Coronary artery (tissue), 2 donors: ENCODE measurements around the gene SNX33.
A peak's percentile ranks its signal among the peaks of the same experiment; 100 is the strongest.

Experiments
- DNase-seq: peaks from one replicate; pipeline ENCODE4 v3.0.0-alpha.2; 2017; ENCODE audit warnings: low spot score
- H3K27ac ChIP-seq, 2 donors: fragments of 200-600 bp; sonication (generic); one replicate each; pipeline ENCODE4 v1.5.1; 2016 to 2019
- H3K4me3 ChIP-seq: fragments of 200-600 bp; sonication (generic); 2 replicates; pipeline ENCODE4 v1.5.1; 2016; ENCODE audit warnings: mild to moderate bottlenecking, moderate library complexity
- TF ChIP-seq, protein P1 (sequence below): fragments of 200-600 bp; sonication (generic); IDR thresholded peaks from one replicate; pipeline ENCODE4 v1.5.1; 2019; ENCODE audit warnings: antibody characterized with exemption

The SNX33 gene

GRCh38 chr15:75644376-75644775, 3.3 kb upstream of the SNX33 start:
- Histone ChIP-seq H3K4me3 (no peak overlapping the region), H3K27ac (no peak overlapping the region)
- DNase-seq, result no peak
- TF ChIP-seq, protein P1, sequence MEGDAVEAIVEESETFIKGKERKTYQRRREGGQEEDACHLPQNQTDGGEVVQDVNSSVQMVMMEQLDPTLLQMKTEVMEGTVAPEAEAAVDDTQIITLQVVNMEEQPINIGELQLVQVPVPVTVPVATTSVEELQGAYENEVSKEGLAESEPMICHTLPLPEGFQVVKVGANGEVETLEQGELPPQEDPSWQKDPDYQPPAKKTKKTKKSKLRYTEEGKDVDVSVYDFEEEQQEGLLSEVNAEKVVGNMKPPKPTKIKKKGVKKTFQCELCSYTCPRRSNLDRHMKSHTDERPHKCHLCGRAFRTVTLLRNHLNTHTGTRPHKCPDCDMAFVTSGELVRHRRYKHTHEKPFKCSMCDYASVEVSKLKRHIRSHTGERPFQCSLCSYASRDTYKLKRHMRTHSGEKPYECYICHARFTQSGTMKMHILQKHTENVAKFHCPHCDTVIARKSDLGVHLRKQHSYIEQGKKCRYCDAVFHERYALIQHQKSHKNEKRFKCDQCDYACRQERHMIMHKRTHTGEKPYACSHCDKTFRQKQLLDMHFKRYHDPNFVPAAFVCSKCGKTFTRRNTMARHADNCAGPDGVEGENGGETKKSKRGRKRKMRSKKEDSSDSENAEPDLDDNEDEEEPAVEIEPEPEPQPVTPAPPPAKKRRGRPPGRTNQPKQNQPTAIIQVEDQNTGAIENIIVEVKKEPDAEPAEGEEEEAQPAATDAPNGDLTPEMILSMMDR, result no peak

GRCh38 chr15:75646112-75646943, 1.4 kb upstream of the SNX33 start:
- no peak for DNase-seq
- Histone ChIP-seq H3K27ac (peak overlapping the region; percentile 94 to 99), H3K4me3 (peak overlapping the region; percentile 88)
- TF ChIP-seq, protein P1, result no peak

GRCh38 chr15:75646944-75647364, 758 bp upstream of the SNX33 start:
- no peak for DNase-seq
- TF ChIP-seq, protein P1, result no peak
- H3K4me3 ChIP-seq, result peak overlapping the region; percentile 88
- H3K27ac ChIP-seq, result peak overlapping the region; percentile 94 to 99

- TF ChIP-seq, protein P1, result no peak
- Histone ChIP-seq H3K4me3 (peak overlapping the region; percentile 88), H3K27ac (peak overlapping the region; percentile 94 to 99)
- DNase-seq, result no peak
Measured at GRCh38 chr15:75648156-75649000, 666 bp downstream of the SNX33 start.

- TF ChIP-seq, protein P1, result no peak
- no peak for DNase-seq
- peak overlapping the region; percentile 88 for H3K4me3 ChIP-seq
- peak overlapping the region; percentile 94 to 99 for H3K27ac ChIP-seq
Measured at GRCh38 chr15:75649045-75649761, 1.5 kb downstream of the SNX33 start.

DNA sequence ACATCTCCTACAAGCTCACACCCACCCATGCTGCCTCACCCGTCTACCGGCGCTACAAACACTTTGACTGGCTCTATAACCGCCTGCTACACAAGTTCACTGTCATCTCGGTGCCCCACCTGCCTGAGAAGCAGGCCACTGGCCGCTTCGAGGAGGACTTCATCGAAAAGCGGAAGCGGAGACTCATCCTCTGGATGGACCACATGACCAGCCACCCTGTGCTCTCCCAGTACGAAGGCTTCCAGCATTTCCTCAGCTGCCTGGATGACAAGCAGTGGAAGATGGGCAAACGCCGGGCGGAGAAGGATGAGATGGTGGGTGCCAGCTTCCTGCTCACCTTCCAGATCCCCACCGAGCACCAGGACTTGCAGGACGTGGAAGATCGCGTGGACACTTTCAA, 2.1 kb downstream of the SNX33 start:
- peak overlapping the region; percentile 12 to 99 for H3K27ac ChIP-seq
- DNase-seq, result no peak
- H3K4me3 ChIP-seq, result peak overlapping the region; percentile 88
- TF ChIP-seq, protein P1, result no peak
